Ascending aorta (tissue), 2 donors: ENCODE results near the gene LSS. TPM values are rescaled to one million over a fixed set of nuclear protein-coding genes. Genes with fewer than 3 reads are reported as not detected.

Experiments used
- DNase-seq, 2 donors: peaks; one replicate each; pipeline ENCODE4 v3.0.0-alpha.2; 2019; ENCODE audit warnings: low spot score in 2 of 2
- H3K27ac ChIP-seq, 2 donors: fragments of 200-600 bp; sonication (generic); one replicate each; pipeline ENCODE4 v1.5.1; 2016 to 2017; ENCODE audit warnings: mild to moderate bottlenecking in 1 of 2
- H3K27me3 ChIP-seq: fragments of 200-600 bp; sonication (generic); one replicate; pipeline ENCODE4 v1.5.1; 2017
- H3K36me3 ChIP-seq, 2 donors: fragments of 200-600 bp; sonication (generic); one replicate each; pipeline ENCODE4 v1.5.1; 2016
- H3K4me1 ChIP-seq, 2 donors: fragments of 200-600 bp; sonication (generic); one replicate each; pipeline ENCODE4 v1.5.1; 2016 to 2017; ENCODE audit warnings: mild to moderate bottlenecking in 1 of 2
- H3K4me3 ChIP-seq, 2 donors: fragments of 200-600 bp; sonication (generic); one replicate each; pipeline ENCODE4 v1.5.1; 2016 to 2017; ENCODE audit warnings: mild to moderate bottlenecking in 1 of 2
- H3K9me3 ChIP-seq, 2 donors: fragments of 200-600 bp; sonication (generic); one replicate each; pipeline ENCODE4 v1.5.1; 2016
- intact Hi-C: fragments of 100-400 bp; cut with DNase I; formaldehyde crosslinking; loops from one replicate; pipeline ENCODE4 v1.15.1; 2023
- total RNA-seq: library from RNA; depleted of rRNA; stranded (reverse); fragments of >200 nt; gene quantifications from one replicate; pipeline ENCODE4 v1.1.0, GENCODE V29; 2016
- TF ChIP-seq, protein P1 (sequence below), 3 experiments: fragments of 200-600 bp in 2 of 3; fragments of 450-650 bp in 1 of 3; sonication (generic) in 2 of 3; IDR thresholded peaks; one replicate each; pipeline ENCODE4 v1.5.1; 2016 to 2019; ENCODE audit warnings: antibody characterized with exemption in 3 of 3, mild to moderate bottlenecking in 1 of 3, moderate library complexity in 1 of 3

Gene LSS
- total RNA-seq, 1 donor from 2014 or later = 49.4 TPM

DNA sequence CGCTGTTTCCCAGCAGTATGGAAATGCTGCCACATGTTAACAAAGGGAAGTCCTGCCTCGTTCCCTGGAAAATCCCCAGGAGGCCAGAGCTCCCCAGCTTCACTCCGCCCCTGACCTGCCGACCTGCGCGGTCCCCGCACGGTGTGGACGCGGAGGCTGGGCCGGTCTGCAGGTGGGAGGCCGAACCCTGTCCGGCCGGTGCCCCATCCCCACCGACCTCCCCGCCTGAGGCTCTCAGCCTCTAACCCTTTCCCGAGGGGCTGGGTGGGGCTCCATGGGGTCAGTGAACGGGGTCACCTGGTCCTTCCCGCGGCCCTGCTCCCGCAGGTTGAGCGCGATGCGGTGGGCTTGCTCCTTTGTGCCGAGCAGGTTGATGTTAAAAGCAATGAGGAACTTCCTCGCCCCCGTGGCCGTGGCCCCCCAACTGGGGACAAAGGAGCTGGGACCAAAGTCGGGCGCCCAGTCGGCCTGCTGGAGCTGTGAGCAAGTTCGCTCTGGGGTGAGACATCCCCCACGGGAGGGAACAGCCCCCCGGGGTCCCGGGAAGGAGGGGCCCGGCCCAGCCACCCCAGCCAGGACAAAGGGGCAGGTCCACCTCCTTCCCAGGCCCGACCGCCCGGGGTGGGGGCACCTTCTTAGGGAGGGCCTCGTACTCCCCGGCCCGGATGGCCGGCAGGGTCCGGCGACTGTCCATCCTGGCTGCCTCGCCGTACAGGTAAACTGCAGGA, 77.1 kb downstream of the LSS start:
- Histone ChIP-seq H3K27me3 (no peaks in the 10 kb centered on the region), H3K36me3 (no peaks in the 10 kb centered on the region), H3K4me3 (no peak overlapping the region), H3K4me1 (peaks cover 0 to 2% of the 10 kb centered on the region in 2 donors), H3K27ac (no peak overlapping the region), H3K9me3 (no peaks in the 10 kb centered on the region)
- TF ChIP-seq, protein P1, sequence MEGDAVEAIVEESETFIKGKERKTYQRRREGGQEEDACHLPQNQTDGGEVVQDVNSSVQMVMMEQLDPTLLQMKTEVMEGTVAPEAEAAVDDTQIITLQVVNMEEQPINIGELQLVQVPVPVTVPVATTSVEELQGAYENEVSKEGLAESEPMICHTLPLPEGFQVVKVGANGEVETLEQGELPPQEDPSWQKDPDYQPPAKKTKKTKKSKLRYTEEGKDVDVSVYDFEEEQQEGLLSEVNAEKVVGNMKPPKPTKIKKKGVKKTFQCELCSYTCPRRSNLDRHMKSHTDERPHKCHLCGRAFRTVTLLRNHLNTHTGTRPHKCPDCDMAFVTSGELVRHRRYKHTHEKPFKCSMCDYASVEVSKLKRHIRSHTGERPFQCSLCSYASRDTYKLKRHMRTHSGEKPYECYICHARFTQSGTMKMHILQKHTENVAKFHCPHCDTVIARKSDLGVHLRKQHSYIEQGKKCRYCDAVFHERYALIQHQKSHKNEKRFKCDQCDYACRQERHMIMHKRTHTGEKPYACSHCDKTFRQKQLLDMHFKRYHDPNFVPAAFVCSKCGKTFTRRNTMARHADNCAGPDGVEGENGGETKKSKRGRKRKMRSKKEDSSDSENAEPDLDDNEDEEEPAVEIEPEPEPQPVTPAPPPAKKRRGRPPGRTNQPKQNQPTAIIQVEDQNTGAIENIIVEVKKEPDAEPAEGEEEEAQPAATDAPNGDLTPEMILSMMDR (IDR thresholded peaks at IDR 0.05) = no peak
- intact Hi-C loops = no loop called here
- peak; percentile 7 to 55 for DNase-seq

DNA sequence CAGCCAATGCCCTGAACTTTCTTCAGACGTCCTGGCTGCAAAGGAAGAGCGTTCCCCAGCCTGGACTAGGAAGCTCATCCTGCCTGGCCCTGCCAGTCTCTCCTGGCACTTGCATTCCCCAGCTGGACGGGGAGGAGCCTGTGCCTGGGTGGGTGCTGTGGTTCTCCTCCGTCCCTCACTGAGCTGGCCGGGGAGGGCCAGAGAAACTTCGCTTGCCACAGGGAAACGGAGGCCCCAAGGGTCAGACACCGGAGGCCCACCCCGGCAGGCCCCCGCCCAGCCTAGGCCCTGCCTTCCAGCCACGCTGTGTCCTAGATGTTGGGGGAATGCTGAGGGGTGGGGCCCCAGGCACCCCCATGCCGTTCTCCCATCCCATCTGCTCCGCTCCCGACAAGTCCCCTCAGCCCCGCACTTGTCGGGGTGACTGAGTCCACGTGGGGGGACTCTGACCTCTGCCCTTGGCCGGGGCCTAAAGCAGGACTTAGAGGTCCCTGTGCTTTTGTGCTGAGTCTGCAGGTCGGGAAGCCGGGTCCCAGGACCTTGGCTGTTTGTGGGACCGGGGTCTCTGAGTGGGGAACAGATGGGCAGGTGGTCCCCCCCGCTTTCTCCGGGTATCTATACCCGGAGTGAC, 78.0 kb downstream of the LSS start:
- Histone ChIP-seq H3K36me3 (no peaks in the 10 kb centered on the region), H3K9me3 (no peaks in the 10 kb centered on the region), H3K27ac (no peak overlapping the region), H3K4me1 (peaks cover 0 to 2% of the 10 kb centered on the region in 2 donors), H3K27me3 (no peaks in the 10 kb centered on the region), H3K4me3 (no peak overlapping the region)
- intact Hi-C loops = no loop called here
- DNase-seq = peak in 1 of 2 donors; percentile 54
- TF ChIP-seq, protein P1 (IDR thresholded peaks at IDR 0.05) = no peak

DNA sequence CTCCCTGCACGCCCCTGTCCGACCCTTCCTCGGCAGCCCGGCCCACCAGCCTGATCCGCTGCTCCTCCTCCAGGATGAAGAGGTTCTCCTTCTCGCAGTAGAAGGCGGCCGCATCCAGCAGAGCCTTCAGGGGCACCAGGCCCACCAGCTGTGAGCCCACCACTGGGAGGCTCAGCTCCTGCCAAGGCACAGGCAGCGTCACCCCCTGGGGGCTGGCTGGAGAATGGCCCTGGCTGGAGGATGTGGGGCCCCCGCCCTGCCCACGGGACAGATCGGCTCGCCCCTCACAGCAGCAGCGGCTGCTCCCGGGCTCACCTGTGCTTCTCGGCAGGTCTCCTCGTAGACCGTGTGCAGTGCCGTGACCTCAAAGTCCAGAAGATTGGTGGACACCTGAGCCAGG, 78.5 kb downstream of the LSS start:
- intact Hi-C loops = no loop called here
- no peak for DNase-seq
- H3K27ac ChIP-seq = no peak overlapping the region
- peaks cover 0 to 2% of the 10 kb centered on the region in 2 donors for H3K4me1 ChIP-seq
- no peaks in the 10 kb centered on the region for H3K36me3 ChIP-seq
- TF ChIP-seq, protein P1 (IDR thresholded peaks at IDR 0.05) = no peak
- H3K9me3 ChIP-seq = no peaks in the 10 kb centered on the region
- H3K4me3 ChIP-seq = no peak overlapping the region
- no peaks in the 10 kb centered on the region for H3K27me3 ChIP-seq

DNA sequence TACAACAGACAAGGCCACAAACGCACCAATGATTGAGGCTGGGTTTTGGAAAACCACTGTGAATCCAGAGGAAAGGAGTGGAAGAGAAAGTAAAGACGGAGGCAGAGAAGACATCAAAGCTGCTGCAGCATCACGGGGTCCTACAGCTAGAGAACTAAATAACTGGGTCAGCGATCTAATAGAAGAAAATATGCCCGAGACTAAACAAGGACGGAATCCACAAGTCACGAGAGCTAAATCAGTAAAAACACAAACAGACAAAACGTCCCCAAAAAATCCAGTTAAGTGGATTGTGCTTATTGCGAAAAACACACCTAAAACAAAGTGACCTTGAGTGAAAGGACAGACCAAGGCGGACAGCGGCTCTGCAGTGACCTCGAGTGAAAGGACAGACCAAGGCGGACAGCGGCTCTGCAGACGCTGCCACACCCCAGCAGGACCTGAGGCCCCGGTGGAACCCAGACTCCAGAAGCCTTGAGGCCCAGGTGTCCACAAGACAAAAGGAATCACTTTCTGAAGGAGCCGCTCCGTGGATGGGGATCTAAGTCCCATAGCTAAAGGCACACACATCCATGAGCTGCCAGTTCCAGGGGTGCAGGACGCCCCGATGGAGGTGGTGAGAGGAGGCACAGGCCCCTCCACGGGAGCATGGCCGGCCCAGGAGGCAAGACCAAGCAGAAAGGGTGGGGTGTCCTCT, 79.2 kb downstream of the LSS start:
- no peaks in the 10 kb centered on the region for H3K9me3 ChIP-seq
- DNase-seq = peak in 1 of 2 donors; percentile 46

DNA sequence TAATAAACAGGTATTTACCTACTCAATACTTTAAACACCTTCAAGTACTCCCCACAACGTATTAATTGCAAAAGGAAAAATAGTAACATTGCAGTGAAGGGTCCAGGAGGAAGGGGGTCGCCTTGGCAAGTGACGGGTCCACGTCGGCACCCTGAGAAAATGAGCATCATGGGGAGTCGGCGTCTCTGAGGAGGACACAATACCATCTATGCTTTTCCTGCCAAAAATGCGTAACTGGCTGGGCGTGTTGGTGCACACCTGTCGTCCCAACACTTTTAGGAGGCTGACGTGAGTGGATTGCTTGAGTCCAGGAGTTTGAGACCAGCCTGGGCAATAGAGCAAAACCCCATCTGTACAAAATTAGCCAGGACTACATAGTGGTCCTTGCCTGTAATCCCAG, 80.5 kb downstream of the LSS start:
- H3K4me3 ChIP-seq = no peak overlapping the region
- intact Hi-C loops = loop anchor here (10.0 kb wide), 1 partner anchor 177 kb away; the partner anchor contains the start of genes C21orf58 and PCNT

More for the DNA sequence above, 79.2 kb downstream of the LSS start:
- intact Hi-C loops = loop anchor here (10.0 kb wide), 1 partner anchor 175 kb away; the partner anchor contains the start of genes C21orf58 and PCNT
- TF ChIP-seq, protein P1 (IDR thresholded peaks at IDR 0.05) = no peak
- H3K4me3 ChIP-seq = no peak overlapping the region
- no peaks in the 10 kb centered on the region for H3K27me3 ChIP-seq
- H3K27ac ChIP-seq = no peak overlapping the region
- peaks cover 0 to 2% of the 10 kb centered on the region in 2 donors for H3K4me1 ChIP-seq
- H3K36me3 ChIP-seq = no peaks in the 10 kb centered on the region

More for the DNA sequence above, 80.5 kb downstream of the LSS start:
- Histone ChIP-seq H3K27me3 (no peaks in the 10 kb centered on the region), H3K4me1 (no peaks in the 10 kb centered on the region), H3K36me3 (no peaks in the 10 kb centered on the region), H3K9me3 (no peaks in the 10 kb centered on the region), H3K27ac (no peak overlapping the region)
- TF ChIP-seq, protein P1 (IDR thresholded peaks at IDR 0.05) = no peak
- no peak for DNase-seq
